ENCODE measurements around the gene MYO15A.
A peak's percentile ranks its signal among the peaks of the same experiment; 100 is the strongest.

MYO15A gene

GRCh38 chr17:18106211-18106610 lies 2.3 kb upstream of the MYO15A start:
- DNase-seq, result no peak

GRCh38 chr17:18107061-18107790 lies 1.3 kb upstream of the MYO15A start:
- DNase-seq, result no peak

GRCh38 chr17:18107971-18108370 lies 585 bp upstream of the MYO15A start:
- no peak for DNase-seq

- no peak for DNase-seq
Observed at GRCh38 chr17:18109935-18110485, 1.5 kb downstream of the MYO15A start.

- no peak for DNase-seq
Observed at GRCh38 chr17:18110636-18111145, 2.1 kb downstream of the MYO15A start.

GRCh38 chr17:18111330-18111971 lies 2.9 kb downstream of the MYO15A start:
- DNase-seq, result no peak

GRCh38 chr17:18115517-18115916 lies 7.0 kb downstream of the MYO15A start:
- DNase-seq, result no peak

GRCh38 chr17:18116078-18116477 lies 7.5 kb downstream of the MYO15A start:
- no peak for DNase-seq

GRCh38 chr17:18117533-18117932 lies 9.0 kb downstream of the MYO15A start:
- DNase-seq, result no peak

- no peak for DNase-seq
Observed at GRCh38 chr17:18117982-18118975, 9.7 kb downstream of the MYO15A start.

GRCh38 chr17:18119166-18119745 lies 10.7 kb downstream of the MYO15A start:
- DNase-seq, result no peak

- DNase-seq, result no peak
Observed at GRCh38 chr17:18119938-18120337, 11.4 kb downstream of the MYO15A start.

GRCh38 chr17:18120461-18121017 lies 12.0 kb downstream of the MYO15A start:
- no peak for DNase-seq

GRCh38 chr17:18121144-18121910 lies 12.8 kb downstream of the MYO15A start:
- no peak for DNase-seq

- no peak for DNase-seq
Observed at GRCh38 chr17:18122990-18123753, 14.6 kb downstream of the MYO15A start.

GRCh38 chr17:18124345-18125126 lies 16.0 kb downstream of the MYO15A start:
- DNase-seq, result no peak

GRCh38 chr17:18129041-18129502 lies 20.5 kb downstream of the MYO15A start:
- DNase-seq, result peak; percentile 88

- no peak for DNase-seq
Observed at GRCh38 chr17:18132711-18133110, 24.2 kb downstream of the MYO15A start.

- DNase-seq, result no peak
Observed at GRCh38 chr17:18136357-18136756, 27.8 kb downstream of the MYO15A start.
